Activated T-cell treated with anti-CD3 and anti-CD28 coated beads, Interleukin-2, amount 50 U/mL, for 4 hours (primary cell): ENCODE measurements around the gene CHCHD2. TPM values are rescaled to one million over a fixed set of nuclear protein-coding genes. Genes with fewer than 3 reads are reported as not detected.
"Not testable (repeated sequence)": the region's sequence is repeated elsewhere in the genome, so short reads cannot be mapped to it uniquely, and the experiment has no call there.

Source experiments
- ATAC-seq, 2 donors: fragments of 200-7000 bp; cut with Tn5 transposase; one replicate each; pipeline ENCODE4 v1.10.0; 2021
- DNase-seq: peaks from one replicate; pipeline ENCODE4 v3.0.0-alpha.2; 2020
- H3K27me3 Mint-ChIP-seq: one replicate; pipeline ENCODE4 v1.8.0; 2021; ENCODE audit warnings: low read depth, mixed read lengths
- H3K36me3 Mint-ChIP-seq: one replicate; pipeline ENCODE4 v1.8.0; 2022; ENCODE audit warnings: mixed read lengths; ENCODE audit not compliant: insufficient read depth
- H3K4me1 Mint-ChIP-seq: one replicate; pipeline ENCODE4 v1.8.0; 2021; ENCODE audit warnings: low read depth, mixed read lengths
- H3K4me3 Mint-ChIP-seq: one replicate; pipeline ENCODE4 v1.8.0; 2021; ENCODE audit warnings: mild to moderate bottlenecking, moderate library complexity, mixed read lengths
- H3K9me3 Mint-ChIP-seq: one replicate; pipeline ENCODE4 v1.8.0; 2021; ENCODE audit warnings: mixed read lengths
- total RNA-seq, 3 donors: library from RNA; stranded (reverse); gene quantifications; one replicate each; pipeline ENCODE4 v1.2.1, GENCODE V29; 2021

CHCHD2 gene
- total RNA-seq, 3 donors from 2014 or later, result 725 to 810 (median 747) TPM

DNA sequence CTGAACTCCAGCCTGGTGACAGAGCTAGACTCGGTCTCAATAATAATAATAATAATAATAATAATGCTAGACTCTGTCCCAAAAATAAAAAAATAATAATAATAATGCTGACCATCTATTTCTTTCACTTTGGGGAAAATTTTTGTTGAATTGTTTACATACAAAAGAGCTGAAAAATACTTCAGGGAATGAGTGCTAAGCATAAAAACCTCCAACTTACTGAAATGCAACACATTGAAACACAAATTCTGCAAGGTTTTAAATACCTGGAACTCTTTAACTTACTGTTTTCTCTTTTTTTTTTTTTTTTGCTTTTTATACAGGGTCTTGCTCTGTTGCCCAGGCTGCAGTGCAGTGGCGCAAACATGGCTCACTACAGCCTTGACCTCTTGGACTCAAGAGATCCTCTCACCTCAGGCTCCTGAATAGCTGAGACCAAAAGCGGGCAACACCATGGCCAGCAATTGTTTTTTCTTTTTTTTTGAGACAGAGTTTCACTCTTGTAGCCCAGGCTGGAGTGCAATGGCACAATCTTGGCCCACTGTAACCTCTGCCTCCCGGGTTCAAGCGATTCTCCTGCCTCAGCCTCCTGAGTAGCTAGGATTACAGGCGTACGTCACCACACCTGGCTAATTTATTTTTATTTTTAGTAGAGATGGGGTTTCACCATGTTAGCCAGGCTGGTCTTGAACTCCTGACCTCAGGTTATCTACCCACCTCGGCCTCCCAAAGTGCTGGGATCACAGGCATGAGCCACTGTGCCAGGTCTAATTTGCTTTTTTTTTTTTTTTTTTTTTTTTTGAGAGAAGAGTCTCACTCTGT, 7.9 kb downstream of the CHCHD2 start:
- not testable (repeated sequence) for H3K4me1 Mint-ChIP-seq, H3K27me3 Mint-ChIP-seq, ATAC-seq, H3K4me3 Mint-ChIP-seq, H3K9me3 Mint-ChIP-seq, DNase-seq
- peaks cover 25% of the 10 kb centered on the region for H3K36me3 Mint-ChIP-seq

DNA sequence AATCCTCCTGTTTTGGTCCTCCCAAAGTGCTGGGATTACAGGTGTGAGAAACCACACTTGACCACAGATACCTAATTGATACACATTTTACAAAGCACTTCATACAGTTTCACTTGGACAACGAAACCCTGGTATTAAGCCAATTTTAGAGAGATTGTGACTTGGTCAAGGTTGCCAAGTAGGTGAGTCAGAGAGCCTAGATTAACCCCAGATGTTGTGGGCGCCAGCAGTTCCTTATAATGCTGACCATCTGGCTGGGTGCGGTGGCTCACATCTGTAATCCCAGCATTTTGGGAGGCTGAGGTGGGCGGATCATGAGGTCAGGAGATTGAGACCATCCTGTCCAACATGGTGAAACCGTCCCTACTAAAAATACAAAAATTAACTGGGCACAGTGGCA, 8.6 kb downstream of the CHCHD2 start:
- DNase-seq, result no peak
- ATAC-seq, result no peak
- Mint-ChIP-seq H3K4me3 (no peak overlapping the region), H3K9me3 (no peaks in the 10 kb centered on the region), H3K4me1 (no peaks in the 10 kb centered on the region), H3K27me3 (no peaks in the 10 kb centered on the region), H3K36me3 (peaks cover 22% of the 10 kb centered on the region)

DNA sequence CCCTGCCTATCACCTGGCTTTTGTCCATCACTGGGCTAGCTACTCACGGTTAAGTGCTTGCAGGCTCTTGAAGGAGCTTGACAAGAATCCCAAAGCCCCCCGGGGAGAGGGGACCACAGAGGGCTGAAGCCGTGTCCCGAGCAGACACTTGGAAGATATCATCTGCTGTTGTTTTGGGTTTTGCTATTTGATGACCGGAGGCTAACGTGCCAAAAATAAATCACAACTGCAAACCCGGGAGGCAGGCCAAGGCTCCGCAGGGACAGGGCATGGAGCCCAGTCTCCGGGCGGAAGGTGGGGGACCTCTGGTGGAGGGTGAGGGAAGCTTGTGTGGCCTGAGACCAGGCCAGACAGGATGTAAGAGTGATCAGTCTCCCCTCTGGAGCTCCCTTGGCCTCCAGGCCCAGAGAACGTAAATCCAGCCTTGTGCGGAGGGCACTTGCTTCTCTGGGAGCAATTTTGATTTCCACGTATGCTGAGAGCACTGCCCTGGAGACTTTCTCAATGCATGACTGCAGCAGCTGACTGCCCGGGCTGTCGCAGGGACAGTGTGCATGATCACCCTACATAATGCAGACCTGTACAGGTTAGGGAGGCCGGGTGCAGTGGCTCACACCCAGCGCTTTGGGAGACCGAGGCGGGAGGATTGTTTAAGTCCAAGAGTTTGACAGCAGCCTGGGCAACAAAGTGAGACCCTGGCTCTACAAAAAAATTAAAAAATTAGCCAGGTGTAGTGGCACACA, 13.3 kb downstream of the CHCHD2 start, which contains the start of gene PHKG1:
Gene PHKG1 (minus strand): TSS at position 164 of the 743 bp plus-strand sequence. CDS start 4,011 bp downstream, outside the sequence.
- no peak for ATAC-seq
- Mint-ChIP-seq H3K4me1 (no peaks in the 10 kb centered on the region), H3K4me3 (no peak within 1 kb of the TSS)

DNA sequence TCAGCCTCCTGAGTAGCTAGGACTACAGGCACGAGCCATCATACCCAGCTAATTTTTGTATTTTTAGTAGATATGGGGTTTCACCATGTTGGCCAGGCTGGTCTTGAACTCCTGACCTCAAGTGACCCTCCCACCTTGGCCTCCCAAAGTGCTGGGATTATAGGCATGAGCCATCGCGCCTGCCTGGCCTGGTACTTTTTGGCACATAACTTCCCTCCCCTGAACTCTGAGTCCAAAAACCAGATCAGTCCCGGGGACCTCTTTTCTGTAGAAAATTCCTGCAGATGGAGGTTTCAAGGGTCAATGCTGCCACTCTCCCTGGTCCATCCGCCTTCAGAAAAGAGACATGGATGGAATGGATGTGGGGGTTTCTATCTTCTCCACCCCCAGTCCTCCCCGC, 13.9 kb downstream of the CHCHD2 start:
- ATAC-seq, result not testable (repeated sequence)

More for the DNA sequence above, 13.3 kb downstream of the CHCHD2 start, which contains the start of gene PHKG1:
- no peak for DNase-seq
- Mint-ChIP-seq H3K27me3 (no peaks in the 10 kb centered on the region), H3K36me3 (peaks cover 5% of the 10 kb centered on the region), H3K9me3 (no peaks in the 10 kb centered on the region)

DNA sequence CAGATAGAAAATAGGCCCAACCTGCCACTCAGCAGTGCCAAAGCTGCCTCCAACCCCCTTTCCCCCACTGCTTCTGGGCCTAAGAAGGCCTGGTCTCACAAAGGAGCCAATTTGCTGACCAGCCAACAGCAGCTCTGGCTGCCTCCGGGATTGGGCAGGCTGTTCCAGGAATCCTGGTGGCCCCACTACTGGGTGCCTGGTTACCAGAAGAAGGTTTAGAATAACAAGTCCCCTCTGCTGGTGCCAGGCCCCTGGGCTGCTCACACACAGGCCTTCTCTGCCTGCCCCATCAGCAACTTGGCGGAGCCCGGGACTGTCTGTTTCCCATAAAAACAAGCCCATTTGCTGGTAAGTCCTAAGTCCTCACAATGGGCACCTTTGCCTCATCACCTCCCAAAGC, 14.7 kb downstream of the CHCHD2 start:
- DNase-seq, result no peak
- no peak for ATAC-seq
- Mint-ChIP-seq H3K36me3 (peaks cover 5% of the 10 kb centered on the region), H3K4me3 (no peak overlapping the region), H3K9me3 (no peaks in the 10 kb centered on the region), H3K4me1 (no peaks in the 10 kb centered on the region), H3K27me3 (no peaks in the 10 kb centered on the region)

More for the DNA sequence above, 13.9 kb downstream of the CHCHD2 start:
- not testable (repeated sequence) for H3K4me1 Mint-ChIP-seq, H3K9me3 Mint-ChIP-seq, H3K36me3 Mint-ChIP-seq, DNase-seq, H3K4me3 Mint-ChIP-seq, H3K27me3 Mint-ChIP-seq

DNA sequence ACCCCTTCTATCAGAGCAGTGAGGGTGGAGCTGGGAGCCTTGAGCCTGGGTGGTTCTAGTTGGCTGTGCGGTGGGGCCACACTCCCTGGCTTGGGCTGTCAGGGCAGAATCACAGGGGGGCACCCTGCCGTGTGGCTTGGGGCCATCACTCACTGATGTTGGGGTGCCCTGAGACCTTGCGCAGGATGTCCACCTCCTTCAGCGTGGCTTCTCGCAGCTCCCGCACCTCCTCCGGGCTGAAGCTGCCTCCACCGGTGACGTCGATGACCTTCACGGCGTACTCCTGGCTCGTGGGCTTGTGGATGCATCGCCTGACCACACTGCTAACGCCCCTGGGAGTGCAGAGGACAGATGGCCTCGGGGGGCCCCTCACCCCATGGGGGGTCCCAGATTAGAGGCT, 18.8 kb downstream of the CHCHD2 start:
- Mint-ChIP-seq H3K4me1 (no peaks in the 10 kb centered on the region), H3K36me3 (peaks cover 4% of the 10 kb centered on the region), H3K9me3 (no peaks in the 10 kb centered on the region), H3K4me3 (no peak overlapping the region), H3K27me3 (no peaks in the 10 kb centered on the region)
- DNase-seq, result no peak
- no peak for ATAC-seq

DNA sequence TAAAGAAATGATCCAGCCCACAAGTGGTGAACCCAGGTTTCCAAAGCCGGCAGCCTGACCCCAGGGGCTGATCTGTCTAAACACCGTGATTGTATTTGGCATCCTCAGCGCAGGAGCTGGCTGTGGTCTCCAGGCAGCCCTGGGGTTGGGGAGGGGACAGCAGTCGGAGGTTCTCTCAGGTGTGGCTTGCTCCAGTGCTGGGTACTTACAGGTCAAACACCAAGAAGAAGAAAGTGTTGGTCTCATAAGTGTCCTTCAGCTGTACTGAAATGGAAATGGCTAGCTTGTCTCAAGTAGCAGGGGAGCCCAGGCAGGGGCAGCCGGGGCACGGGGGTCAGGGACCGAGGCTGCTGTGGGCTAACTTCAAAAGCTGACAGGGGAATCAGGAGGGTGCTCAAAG, 19.5 kb downstream of the CHCHD2 start:
- DNase-seq (no peak), ATAC-seq (no peak)
- Mint-ChIP-seq H3K27me3 (no peaks in the 10 kb centered on the region), H3K4me1 (no peaks in the 10 kb centered on the region), H3K9me3 (no peaks in the 10 kb centered on the region), H3K36me3 (peaks cover 7% of the 10 kb centered on the region), H3K4me3 (no peak overlapping the region)

DNA sequence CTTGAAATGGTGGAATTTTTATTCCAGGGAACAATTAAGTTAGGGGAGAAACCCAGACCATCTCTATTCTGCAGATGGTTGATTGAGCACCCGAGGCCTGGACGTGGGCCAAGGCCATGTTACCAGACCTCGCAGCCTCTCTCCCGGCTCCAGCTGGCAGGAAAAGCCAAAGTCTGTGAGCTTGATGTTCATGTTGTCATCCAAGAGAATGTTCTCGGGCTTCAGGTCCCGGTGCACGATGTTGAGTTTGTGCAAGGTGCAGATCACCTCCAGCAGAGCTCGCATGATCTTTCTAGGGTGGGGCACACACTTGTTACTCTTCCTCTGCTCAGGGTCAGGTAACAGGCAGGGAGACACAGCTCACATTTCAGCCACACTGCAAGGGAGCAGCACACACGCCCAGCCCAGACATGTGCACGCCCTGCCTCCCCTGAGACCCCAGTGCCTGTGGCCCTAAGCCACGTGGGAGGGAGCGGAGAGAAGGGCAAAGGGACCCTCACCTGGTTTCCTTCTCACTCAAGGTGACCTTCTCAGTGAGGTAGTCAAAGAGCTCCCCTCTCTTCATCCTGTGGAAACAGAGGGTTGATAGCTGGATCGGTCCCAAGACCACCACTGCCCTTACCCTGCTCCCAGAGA, 23.0 kb downstream of the CHCHD2 start:
- peaks cover 9% of the 10 kb centered on the region for H3K36me3 Mint-ChIP-seq
- ATAC-seq, result no peak
- no peaks in the 10 kb centered on the region for H3K4me1 Mint-ChIP-seq
- no peaks in the 10 kb centered on the region for H3K9me3 Mint-ChIP-seq
- no peaks in the 10 kb centered on the region for H3K27me3 Mint-ChIP-seq
- H3K4me3 Mint-ChIP-seq, result no peak overlapping the region
- no peak for DNase-seq

DNA sequence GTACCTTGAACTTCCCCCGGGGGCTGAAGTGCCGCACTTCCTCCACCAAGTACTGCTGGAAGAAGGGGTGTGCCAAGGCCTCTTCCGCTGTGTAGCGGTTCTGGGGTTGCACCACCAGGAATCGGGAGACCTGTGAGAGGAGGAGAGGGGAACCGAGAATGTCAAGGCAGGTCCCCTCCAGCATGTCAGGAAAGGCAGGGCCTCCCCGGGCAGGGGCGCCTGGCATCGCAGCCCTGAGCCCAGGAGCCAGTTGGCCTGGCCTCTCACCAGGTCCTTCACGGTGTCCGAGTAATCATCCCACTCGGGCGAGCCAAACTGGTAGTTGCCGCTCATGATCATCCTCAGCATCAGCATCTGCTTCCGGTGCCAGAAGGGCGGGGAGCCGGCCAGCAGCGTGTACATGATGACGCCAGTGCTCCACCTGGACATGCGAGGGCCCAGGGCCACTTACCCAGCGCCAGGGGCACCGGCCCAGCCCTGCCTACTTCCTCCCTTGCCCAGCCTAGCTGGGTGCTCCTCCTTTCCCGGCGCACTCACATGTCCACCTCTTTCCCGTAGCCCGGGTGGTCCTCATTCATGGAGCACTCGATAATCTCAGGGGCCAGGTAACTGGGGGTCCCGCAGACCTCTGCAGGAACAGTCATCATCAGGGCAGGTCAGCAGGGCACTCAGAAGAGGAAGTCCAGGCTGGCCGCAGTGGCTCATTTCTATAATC, 24.5 kb downstream of the CHCHD2 start:
- H3K27me3 Mint-ChIP-seq, result no peaks in the 10 kb centered on the region
- no peak overlapping the region for H3K4me3 Mint-ChIP-seq

DNA sequence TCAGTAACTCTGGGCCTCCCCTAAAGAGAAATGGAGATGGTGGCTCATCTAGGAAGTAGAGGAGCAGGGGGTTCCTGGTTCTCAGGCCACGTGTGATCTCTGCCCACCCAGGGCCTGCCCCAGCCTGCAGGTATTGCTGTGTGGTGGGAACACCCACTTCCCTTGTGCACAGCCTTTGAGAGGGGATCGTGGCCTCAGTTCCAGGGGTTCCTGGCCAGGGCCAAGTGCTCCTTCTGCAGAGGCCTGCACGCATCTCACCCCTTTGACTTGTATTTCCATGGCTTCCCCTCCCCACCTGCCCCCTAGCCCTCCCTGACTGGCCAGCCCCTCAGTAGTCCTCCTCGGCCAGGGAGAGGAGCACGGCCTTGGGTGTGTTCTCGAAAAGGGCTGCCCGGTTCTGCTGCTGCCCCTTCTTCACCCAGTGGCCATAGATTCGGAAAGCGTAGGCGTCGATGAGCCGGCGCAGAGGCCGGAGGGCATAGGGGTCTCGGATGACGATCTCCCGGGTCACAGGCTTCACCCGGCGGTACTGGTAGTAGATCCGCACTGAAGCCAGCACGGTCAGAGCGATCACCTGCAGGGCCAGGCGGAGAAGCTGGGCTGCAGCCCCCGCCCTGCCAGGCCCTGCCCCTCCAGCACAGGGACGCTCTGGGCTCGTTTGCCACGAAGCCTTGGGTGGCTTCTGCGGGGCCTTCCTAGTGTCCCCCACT, 25.4 kb downstream of the CHCHD2 start:
- H3K4me3 Mint-ChIP-seq, H3K36me3 Mint-ChIP-seq, ATAC-seq, H3K27me3 Mint-ChIP-seq, H3K9me3 Mint-ChIP-seq, DNase-seq, H3K4me1 Mint-ChIP-seq: not testable (repeated sequence)

More for the DNA sequence above, 24.5 kb downstream of the CHCHD2 start:
- DNase-seq, result no peak
- Mint-ChIP-seq H3K4me1 (no peaks in the 10 kb centered on the region), H3K9me3 (no peaks in the 10 kb centered on the region), H3K36me3 (peaks cover 9% of the 10 kb centered on the region)
- ATAC-seq, result no peak

DNA sequence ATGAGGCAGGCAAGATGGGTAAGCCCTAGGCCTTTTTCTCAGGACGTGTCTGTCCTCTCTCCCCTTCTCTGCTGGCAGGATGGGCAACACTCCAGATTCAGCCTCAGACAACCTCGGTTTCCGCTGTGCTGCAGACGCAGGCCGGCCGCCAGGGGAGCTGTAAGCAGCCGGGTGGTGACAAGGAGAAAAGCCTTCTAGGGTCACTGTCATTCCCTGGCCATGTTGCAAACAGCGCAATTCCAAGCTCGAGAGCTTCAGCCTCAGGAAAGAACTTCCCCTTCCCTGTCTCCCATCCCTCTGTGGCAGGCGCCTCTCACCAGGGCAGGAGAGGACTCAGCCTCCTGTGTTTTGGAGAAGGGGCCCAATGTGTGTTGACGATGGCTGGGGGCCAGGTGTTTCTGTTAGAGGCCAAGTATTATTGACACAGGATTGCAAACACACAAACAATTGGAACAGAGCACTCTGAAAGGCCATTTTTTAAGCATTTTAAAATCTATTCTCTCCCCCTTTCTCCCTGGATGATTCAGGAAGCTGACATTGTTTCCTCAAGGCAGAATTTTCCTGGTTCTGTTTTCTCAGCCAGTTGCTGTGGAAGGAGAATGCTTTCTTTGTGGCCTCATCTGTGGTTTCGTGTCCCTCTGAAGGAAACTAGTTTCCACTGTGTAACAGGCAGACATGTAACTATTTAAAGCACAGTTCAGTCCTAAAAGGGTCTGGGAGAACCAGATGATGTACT, 26.7 kb downstream of the CHCHD2 start:
- ATAC-seq (no peak), DNase-seq (no peak)
- H3K27me3 Mint-ChIP-seq, result no peaks in the 10 kb centered on the region
- no peaks in the 10 kb centered on the region for H3K4me1 Mint-ChIP-seq
- H3K36me3 Mint-ChIP-seq, result peaks cover 6% of the 10 kb centered on the region
- H3K4me3 Mint-ChIP-seq, result no peak overlapping the region
- no peaks in the 10 kb centered on the region for H3K9me3 Mint-ChIP-seq

DNA sequence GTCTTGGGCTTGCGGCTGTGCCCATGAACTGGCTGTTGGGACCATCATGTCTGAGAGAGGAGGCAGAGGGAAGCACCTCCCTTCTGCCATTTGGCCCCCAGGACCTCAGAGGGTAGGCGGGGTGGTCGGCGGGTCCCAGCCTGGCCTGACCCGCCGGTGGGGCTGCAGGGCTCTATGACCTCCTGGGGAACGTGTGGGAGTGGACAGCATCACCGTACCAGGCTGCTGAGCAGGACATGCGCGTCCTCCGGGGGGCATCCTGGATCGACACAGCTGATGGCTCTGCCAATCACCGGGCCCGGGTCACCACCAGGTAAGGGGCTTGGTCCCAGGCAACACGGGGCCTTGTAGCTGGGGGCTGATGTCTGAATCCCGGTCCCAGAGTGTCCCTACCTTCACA, 28.1 kb downstream of the CHCHD2 start:
- DNase-seq (no peak), ATAC-seq (no peak)
- Mint-ChIP-seq H3K4me1 (peaks cover 5% of the 10 kb centered on the region), H3K36me3 (peaks cover 10% of the 10 kb centered on the region), H3K4me3 (no peak overlapping the region), H3K9me3 (no peaks in the 10 kb centered on the region), H3K27me3 (no peaks in the 10 kb centered on the region)

DNA sequence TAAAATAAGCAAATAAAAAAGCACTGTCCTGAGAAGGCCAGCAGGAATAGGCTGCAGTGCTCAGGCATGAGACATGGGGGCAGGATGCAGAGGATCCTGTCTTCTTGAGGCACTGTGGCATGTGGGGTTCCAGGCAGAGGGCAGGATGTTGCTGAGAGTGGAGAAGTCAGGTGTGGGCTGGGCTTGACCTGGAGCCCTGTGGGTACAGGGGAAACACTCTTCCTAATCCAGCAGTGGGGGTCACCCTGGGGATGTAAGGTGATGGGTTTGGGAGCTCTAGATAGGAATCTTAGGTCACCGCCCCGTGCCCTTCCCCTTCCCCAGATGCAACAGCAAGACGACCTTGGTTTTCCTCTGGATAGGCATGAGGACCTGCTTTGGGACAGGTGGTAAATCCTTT, 28.6 kb downstream of the CHCHD2 start:
- peaks cover 5% of the 10 kb centered on the region for H3K4me1 Mint-ChIP-seq
- DNase-seq (no peak), ATAC-seq (no peak)
- H3K4me3 Mint-ChIP-seq, result no peak overlapping the region
- H3K9me3 Mint-ChIP-seq, result no peaks in the 10 kb centered on the region
- H3K36me3 Mint-ChIP-seq, result peaks cover 10% of the 10 kb centered on the region
- H3K27me3 Mint-ChIP-seq, result no peaks in the 10 kb centered on the region
